ENCODE measurements around the gene SERPINB1.

SERPINB1 gene

GRCh38 chr6:2852514-2852855, 10.8 kb upstream of the SERPINB1 start:
- Histone ChIP-seq H3K9ac (ENCODE audit: low read length) (no peak overlapping the region), H3K9me2 (replicated peaks; ENCODE audit: insufficient read depth, low read length) (no peaks in the 10 kb centered on the region), H3K4me3 (ENCODE audit: insufficient read depth, low read length, poor library complexity, severe bottlenecking) (no peak overlapping the region), H3F3A (ENCODE audit: insufficient read depth) (peaks cover 37% of the 10 kb centered on the region), H3K9me3 (ENCODE audit: insufficient read depth, low read length) (no peaks in the 10 kb centered on the region), H3K79me2 (ENCODE audit: insufficient read depth, low read length) (no peaks in the 10 kb centered on the region), H2AFZ (ENCODE audit: low read depth, low read length, severe bottlenecking) (no peak overlapping the region), H3K4me2 (ENCODE audit: low read depth, low read length, poor library complexity, severe bottlenecking) (no peak overlapping the region), H3K27ac (ENCODE audit: low read depth, low read length) (no peak overlapping the region), H3K36me3 (ENCODE audit: low read length) (no peaks in the 10 kb centered on the region), H3K27me3 (ENCODE audit: low read length) (no peaks in the 10 kb centered on the region), H4K20me1 (ENCODE audit: low read depth, low read length) (no peaks in the 10 kb centered on the region)
- TF ChIP-seq CTCF (IDR thresholded peaks at IDR 0.05; ENCODE audit: insufficient read depth, low read length, poor library complexity, severe bottlenecking) (no peak), EZH2phosphoT487 (conservative IDR thresholded peaks at IDR 0.05; ENCODE audit: low read length) (no peak)

GRCh38 chr6:2851727-2852513, 10.3 kb upstream of the SERPINB1 start:
- no peaks in the 10 kb centered on the region for H3K27me3 ChIP-seq (ENCODE audit: low read length)
- H4K20me1 ChIP-seq (ENCODE audit: low read depth, low read length), result no peaks in the 10 kb centered on the region
- no peaks in the 10 kb centered on the region for H3K9me2 ChIP-seq (replicated peaks; ENCODE audit: insufficient read depth, low read length)
- no peaks in the 10 kb centered on the region for H3K9me3 ChIP-seq (ENCODE audit: insufficient read depth, low read length)
- no peak overlapping the region for H3K4me3 ChIP-seq (ENCODE audit: insufficient read depth, low read length, poor library complexity, severe bottlenecking)
- no peak for TF ChIP-seq CTCF (IDR thresholded peaks at IDR 0.05; ENCODE audit: insufficient read depth, low read length, poor library complexity, severe bottlenecking)
- TF ChIP-seq EZH2phosphoT487 (conservative IDR thresholded peaks at IDR 0.05; ENCODE audit: low read length), result no peak
- no peaks in the 10 kb centered on the region for H3K79me2 ChIP-seq (ENCODE audit: insufficient read depth, low read length)
- no peaks in the 10 kb centered on the region for H3K36me3 ChIP-seq (ENCODE audit: low read length)
- peak overlapping the region; percentile 28; the same call in 1 of the 2 replicates for H3K27ac ChIP-seq (ENCODE audit: low read depth, low read length)
- peaks cover 33% of the 10 kb centered on the region for H3F3A ChIP-seq (ENCODE audit: insufficient read depth)
- no peak overlapping the region for H3K4me2 ChIP-seq (ENCODE audit: low read depth, low read length, poor library complexity, severe bottlenecking)
- H3K9ac ChIP-seq (ENCODE audit: low read length), result no peak overlapping the region
- H2AFZ ChIP-seq (ENCODE audit: low read depth, low read length, severe bottlenecking), result no peak overlapping the region

GRCh38 chr6:2850538-2851113, 9.0 kb upstream of the SERPINB1 start:
- Histone ChIP-seq H3K27me3 (ENCODE audit: low read length) (no peaks in the 10 kb centered on the region), H2AFZ (ENCODE audit: low read depth, low read length, severe bottlenecking) (no peak overlapping the region), H3K27ac (ENCODE audit: low read depth, low read length) (peak overlapping the region; percentile 84), H3K9me3 (ENCODE audit: insufficient read depth, low read length) (no peaks in the 10 kb centered on the region), H3K4me3 (ENCODE audit: insufficient read depth, low read length, poor library complexity, severe bottlenecking) (no peak overlapping the region), H3K9me2 (replicated peaks; ENCODE audit: insufficient read depth, low read length) (no peaks in the 10 kb centered on the region), H3K9ac (ENCODE audit: low read length) (no peak overlapping the region), H3F3A (ENCODE audit: insufficient read depth) (peaks cover 25% of the 10 kb centered on the region), H3K36me3 (ENCODE audit: low read length) (no peaks in the 10 kb centered on the region), H3K4me2 (ENCODE audit: low read depth, low read length, poor library complexity, severe bottlenecking) (peak overlapping the region; percentile 57), H4K20me1 (ENCODE audit: low read depth, low read length) (no peaks in the 10 kb centered on the region), H3K79me2 (ENCODE audit: insufficient read depth, low read length) (no peaks in the 10 kb centered on the region)
- no peak for TF ChIP-seq CTCF (IDR thresholded peaks at IDR 0.05; ENCODE audit: insufficient read depth, low read length, poor library complexity, severe bottlenecking)
- no peak for TF ChIP-seq EZH2phosphoT487 (conservative IDR thresholded peaks at IDR 0.05; ENCODE audit: low read length)

Measured in SU-DHL-6 (cell line).